Measurements from ENCODE around the gene PSMA6.
"Not testable (repeated sequence)": the region's sequence is repeated elsewhere in the genome, so short reads cannot be mapped to it uniquely, and the experiment has no call there.

PSMA6 gene

GRCh38 chr14:35346738-35347322, 54.6 kb downstream of the PSMA6 start:
- no peak for DNase-seq

- no peak for DNase-seq
Measured at GRCh38 chr14:35347323-35348043, 55.3 kb downstream of the PSMA6 start.

GRCh38 chr14:35348044-35348380, 55.8 kb downstream of the PSMA6 start:
- not testable (repeated sequence) for DNase-seq

GRCh38 chr14:35349496-35350365, 57.5 kb downstream of the PSMA6 start:
- DNase-seq: no peak

GRCh38 chr14:35351497-35351896, 59.3 kb downstream of the PSMA6 start:
- no peak for DNase-seq

GRCh38 chr14:35351897-35352273, 59.7 kb downstream of the PSMA6 start:
- DNase-seq: no peak

- no peak for DNase-seq
Measured at GRCh38 chr14:35352274-35353233, 60.4 kb downstream of the PSMA6 start.

GRCh38 chr14:35353409-35354172, 61.4 kb downstream of the PSMA6 start:
- no peak for DNase-seq

- not testable (repeated sequence) for DNase-seq
Measured at GRCh38 chr14:35355235-35355634, 63.1 kb downstream of the PSMA6 start.

- DNase-seq: no peak
Measured at GRCh38 chr14:35355981-35356841, 64.0 kb downstream of the PSMA6 start.

GRCh38 chr14:35359655-35360054, 67.5 kb downstream of the PSMA6 start:
- not testable (repeated sequence) for DNase-seq

- DNase-seq: no peak
Measured at GRCh38 chr14:35361141-35361480, 68.9 kb downstream of the PSMA6 start.

GRCh38 chr14:35362450-35362849, 70.3 kb downstream of the PSMA6 start:
- DNase-seq: no peak

GRCh38 chr14:35362911-35363374, 70.8 kb downstream of the PSMA6 start:
- no peak for DNase-seq

GRCh38 chr14:35365130-35366055, 73.2 kb downstream of the PSMA6 start:
- no peak for DNase-seq

GRCh38 chr14:35366056-35366451, 73.9 kb downstream of the PSMA6 start:
- DNase-seq: no peak

GRCh38 chr14:35366521-35366976, 74.4 kb downstream of the PSMA6 start:
- no peak for DNase-seq

GRCh38 chr14:35367056-35367372, 74.8 kb downstream of the PSMA6 start:
- no peak for DNase-seq

Measured in NCI-H524 (cell line).